22Rv1 (cell line): ENCODE results near the gene TUBGCP5.

Source experiments
- ZFX ChIP-seq: fragments of 450-650 bp; IDR thresholded peaks from 2 replicates; pipeline ENCODE4 v1.6.1; 2017; ENCODE audit warnings: antibody characterized with exemption, borderline replicate concordance
- TF ChIP-seq, protein P1 (sequence below): fragments of 450-650 bp; IDR thresholded peaks from 2 replicates; pipeline ENCODE4 v1.5.1; 2017; ENCODE audit warnings: mild to moderate bottlenecking

DNA sequence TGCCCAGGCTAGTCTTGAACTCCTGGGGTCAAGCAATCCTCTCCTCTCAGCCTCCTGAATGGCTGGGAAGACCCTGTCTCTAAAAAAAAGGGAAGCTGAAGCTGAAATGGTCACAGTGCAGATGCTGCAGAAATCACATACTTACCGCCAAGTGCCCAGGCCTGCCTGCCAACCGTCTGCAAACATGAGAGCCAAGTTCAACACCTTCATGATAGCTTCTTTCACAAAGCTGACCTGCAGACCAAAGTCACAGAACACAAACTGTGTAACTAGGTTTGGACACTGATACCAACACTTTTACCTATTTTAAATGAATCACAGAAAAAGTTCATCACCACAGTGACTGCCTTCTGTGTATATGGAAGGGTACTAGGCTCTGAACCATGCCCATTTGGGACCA, 36.4 kb downstream of the TUBGCP5 start:
- TF ChIP-seq, protein P1, sequence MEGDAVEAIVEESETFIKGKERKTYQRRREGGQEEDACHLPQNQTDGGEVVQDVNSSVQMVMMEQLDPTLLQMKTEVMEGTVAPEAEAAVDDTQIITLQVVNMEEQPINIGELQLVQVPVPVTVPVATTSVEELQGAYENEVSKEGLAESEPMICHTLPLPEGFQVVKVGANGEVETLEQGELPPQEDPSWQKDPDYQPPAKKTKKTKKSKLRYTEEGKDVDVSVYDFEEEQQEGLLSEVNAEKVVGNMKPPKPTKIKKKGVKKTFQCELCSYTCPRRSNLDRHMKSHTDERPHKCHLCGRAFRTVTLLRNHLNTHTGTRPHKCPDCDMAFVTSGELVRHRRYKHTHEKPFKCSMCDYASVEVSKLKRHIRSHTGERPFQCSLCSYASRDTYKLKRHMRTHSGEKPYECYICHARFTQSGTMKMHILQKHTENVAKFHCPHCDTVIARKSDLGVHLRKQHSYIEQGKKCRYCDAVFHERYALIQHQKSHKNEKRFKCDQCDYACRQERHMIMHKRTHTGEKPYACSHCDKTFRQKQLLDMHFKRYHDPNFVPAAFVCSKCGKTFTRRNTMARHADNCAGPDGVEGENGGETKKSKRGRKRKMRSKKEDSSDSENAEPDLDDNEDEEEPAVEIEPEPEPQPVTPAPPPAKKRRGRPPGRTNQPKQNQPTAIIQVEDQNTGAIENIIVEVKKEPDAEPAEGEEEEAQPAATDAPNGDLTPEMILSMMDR: no peak
- TF ChIP-seq ZFX: no peak
